Mesenchymal stem cell (in vitro differentiated cells and primary cell): ENCODE measurements around the gene TSPAN10.

Experiments
- DNase-seq: peaks from one replicate; pipeline ENCODE4 v3.0.0-alpha.2; 2013
- H2AFZ ChIP-seq: one replicate; pipeline ENCODE4 v1.6.1; 2013; ENCODE audit warnings: low read depth, mild to moderate bottlenecking, control low read depth, inconsistent platforms, low read length, moderate library complexity
- H2AK5ac ChIP-seq: 2 replicates; pipeline ENCODE4 v1.6.1; 2013; ENCODE audit warnings: low read length, moderate library complexity, mild to moderate bottlenecking, inconsistent platforms; ENCODE audit not compliant: severe bottlenecking
- H2BK120ac ChIP-seq: one replicate; pipeline ENCODE4 v1.6.1; 2013; ENCODE audit warnings: low read depth, mild to moderate bottlenecking, inconsistent platforms, low read length, moderate library complexity
- H2BK12ac ChIP-seq, 2 experiments: one replicate each; pipeline ENCODE4 v1.6.1; 2013; ENCODE audit warnings: inconsistent platforms in 2 of 2, low read length in 2 of 2, mild to moderate bottlenecking in 2 of 2, moderate library complexity in 2 of 2, control low read depth in 1 of 2
- H2BK15ac ChIP-seq: one replicate; pipeline ENCODE4 v1.6.1; 2013; ENCODE audit warnings: mild to moderate bottlenecking, low read depth, inconsistent platforms; ENCODE audit not compliant: poor library complexity, severe bottlenecking
- H2BK5ac ChIP-seq: 2 replicates; pipeline ENCODE4 v1.6.1; 2013; ENCODE audit warnings: low read depth, mild to moderate bottlenecking, low read length, control low read depth, inconsistent platforms; ENCODE audit not compliant: poor library complexity, severe bottlenecking
- H3K14ac ChIP-seq, 2 experiments: one replicate each; pipeline ENCODE4 v1.6.1; 2013; ENCODE audit warnings: inconsistent platforms in 2 of 2, low read length in 2 of 2, control low read depth in 1 of 2, mild to moderate bottlenecking in 1 of 2, moderate library complexity in 1 of 2
- H3K18ac ChIP-seq, 2 experiments: one replicate each; pipeline ENCODE4 v1.6.1; 2013; ENCODE audit warnings: inconsistent platforms in 2 of 2, low read length in 2 of 2, control low read depth in 1 of 2, low read depth in 1 of 2, mild to moderate bottlenecking in 1 of 2
- H3K23ac ChIP-seq, 2 experiments: one replicate each; pipeline ENCODE4 v1.6.1; 2013; ENCODE audit warnings: inconsistent platforms in 2 of 2, low read length in 2 of 2, mild to moderate bottlenecking in 2 of 2, moderate library complexity in 2 of 2, control low read depth in 1 of 2
- H3K27ac ChIP-seq: 2 replicates; pipeline ENCODE4 v1.5.1; 2013; ENCODE audit warnings: mild to moderate bottlenecking, moderate library complexity, low read length, control low read depth, inconsistent platforms; ENCODE audit not compliant: poor library complexity, severe bottlenecking
- H3K27me3 ChIP-seq, 2 experiments: 2 replicates each; pipeline versions ENCODE4 v1.6.1 to v1.7.0; 2013; ENCODE audit warnings: low read length in 2 of 2, mild to moderate bottlenecking in 2 of 2, moderate library complexity in 2 of 2, control low read depth in 1 of 2, inconsistent platforms in 1 of 2; ENCODE audit not compliant: control insufficient read depth in 1 of 2, insufficient read depth in 1 of 2
- H3K36me3 ChIP-seq, 2 experiments: 2 replicates each; pipeline versions ENCODE4 v1.6.1 to v1.7.0; 2013; ENCODE audit warnings: low read length in 2 of 2, control low read depth in 1 of 2, inconsistent platforms in 1 of 2, low read depth in 1 of 2, mild to moderate bottlenecking in 1 of 2; ENCODE audit not compliant: insufficient read depth in 2 of 2, control insufficient read depth in 1 of 2
- H3K4ac ChIP-seq, 2 experiments: one replicate each; pipeline ENCODE4 v1.6.1; 2013; ENCODE audit warnings: inconsistent platforms in 2 of 2, low read length in 2 of 2, mild to moderate bottlenecking in 2 of 2, moderate library complexity in 2 of 2, control low read depth in 1 of 2, low read depth in 1 of 2
- H3K4me1 ChIP-seq: 2 replicates; pipeline ENCODE4 v1.6.1; 2013; ENCODE audit warnings: low read depth, low read length, control low read depth; ENCODE audit not compliant: control insufficient read depth, insufficient read depth
- H3K4me2 ChIP-seq: 2 replicates; pipeline ENCODE4 v1.6.1; 2013; ENCODE audit warnings: low read length, mild to moderate bottlenecking, inconsistent platforms; ENCODE audit not compliant: poor library complexity, severe bottlenecking
- H3K4me3 ChIP-seq, 2 experiments: 2 replicates each; pipeline versions ENCODE4 v1.5.1 to v1.7.0; 2013; ENCODE audit warnings: low read length in 2 of 2, mild to moderate bottlenecking in 2 of 2, control low read depth in 1 of 2, low read depth in 1 of 2; ENCODE audit not compliant: insufficient read depth in 1 of 2
- H3K79me1 ChIP-seq: replicated peaks from 2 replicates; pipeline ENCODE4 v1.6.1; 2013; ENCODE audit warnings: mild to moderate bottlenecking, control low read depth, low read length, inconsistent platforms; ENCODE audit not compliant: poor library complexity, severe bottlenecking
- H3K9ac ChIP-seq: 2 replicates; pipeline ENCODE4 v1.7.0; 2013; ENCODE audit warnings: mild to moderate bottlenecking, low read length, moderate library complexity
- H3K9me3 ChIP-seq: 2 replicates; pipeline ENCODE4 v1.7.0; 2013; ENCODE audit warnings: mild to moderate bottlenecking, low read length; ENCODE audit not compliant: control insufficient read depth
- H4K8ac ChIP-seq: one replicate; pipeline ENCODE4 v1.6.1; 2013; ENCODE audit warnings: inconsistent platforms, mild to moderate bottlenecking, low read length, moderate library complexity
- H4K91ac ChIP-seq: one replicate; pipeline ENCODE4 v1.6.1; 2013; ENCODE audit warnings: mild to moderate bottlenecking, low read length, inconsistent platforms
- WGBS: methylation state at CpG from one replicate; pipeline ENCODE4 v1.1.7; 2013; ENCODE audit warnings: mixed read lengths; 5-methylcytosine and 5-hydroxymethylcytosine counted together

TSPAN10 gene

DNA sequence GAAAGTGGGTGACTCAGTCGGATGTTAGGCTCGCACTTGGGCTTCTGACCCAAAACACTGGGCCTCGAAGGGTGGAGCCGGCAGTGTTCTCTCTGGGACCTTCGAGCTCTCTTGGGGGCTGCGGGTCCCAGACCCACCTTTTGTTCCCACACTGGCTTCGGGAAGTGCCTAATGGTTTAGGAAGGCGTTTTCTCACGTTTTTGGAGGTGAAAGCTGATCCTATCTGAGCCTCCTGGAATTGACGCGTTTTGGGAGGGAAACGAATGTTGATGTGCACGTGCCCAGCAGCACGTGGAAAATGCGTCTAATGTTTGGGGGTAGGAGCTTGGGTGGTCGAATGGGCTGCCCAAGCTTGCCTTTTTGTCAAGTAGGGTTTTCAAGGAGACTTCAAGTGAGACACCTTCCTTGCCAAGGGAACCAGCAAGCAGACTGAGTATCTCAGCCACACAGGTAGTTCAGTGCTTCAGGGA lies 47.5 kb downstream of the TSPAN10 start:
- peak overlapping the region; percentile 92 for H3K4me2 ChIP-seq
- WGBS, result 14% methylated on average over 16 of the region's 16 CpGs
- H3K79me1 ChIP-seq, result peaks cover 11% of the 10 kb centered on the region
- no peak overlapping the region for H3K14ac ChIP-seq
- H3K27me3 ChIP-seq, result no peaks in the 10 kb centered on the region
- H3K9me3 ChIP-seq, result no peaks in the 10 kb centered on the region
- H2BK5ac ChIP-seq, result no peak overlapping the region
- H2BK120ac ChIP-seq, result no peak overlapping the region
- peak; percentile 89 for DNase-seq
- H3K36me3 ChIP-seq, result peaks cover 49 to 54% of the 10 kb centered on the region in 2 experiments
- H3K4ac ChIP-seq, result peak overlapping the region; percentile 78 to 80
- peak overlapping the region; percentile 85 for H3K27ac ChIP-seq
- H3K9ac ChIP-seq, result peak overlapping the region; percentile 92
- H2AK5ac ChIP-seq, result peak overlapping the region; percentile 7
- no peak overlapping the region for H2BK12ac ChIP-seq
- peak overlapping the region; percentile 50 for H4K8ac ChIP-seq
- H4K91ac ChIP-seq, result no peak overlapping the region
- H2BK15ac ChIP-seq, result no peak overlapping the region
- H3K23ac ChIP-seq, result peak overlapping the region in 1 of 2 experiments; percentile 46
- no peak overlapping the region for H2AFZ ChIP-seq
- peaks cover 40% of the 10 kb centered on the region for H3K4me1 ChIP-seq
- peak overlapping the region; percentile 88 to 89 for H3K4me3 ChIP-seq
- peak overlapping the region; percentile 35 to 70 for H3K18ac ChIP-seq

DNA sequence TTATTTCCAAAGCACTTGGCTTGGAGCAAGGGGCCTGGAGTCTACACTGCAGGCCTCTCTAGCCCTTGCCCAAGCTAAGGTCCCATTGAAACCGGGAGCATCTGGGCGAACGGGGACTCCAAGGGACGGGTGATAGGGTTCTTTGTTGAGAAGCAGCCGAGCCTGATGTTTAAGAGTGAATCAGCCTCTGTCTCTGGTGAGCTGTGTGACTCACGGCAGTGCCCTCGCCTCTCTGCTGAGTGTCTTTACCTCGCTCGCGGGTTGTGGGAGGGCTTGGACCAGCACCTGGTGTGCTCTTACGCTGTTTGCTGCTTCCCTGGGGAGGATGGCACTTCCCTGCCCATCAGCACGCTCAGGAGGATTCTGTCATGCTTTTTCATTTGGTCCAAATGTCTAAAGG lies 48.1 kb downstream of the TSPAN10 start:
- peak overlapping the region in 1 of 2 experiments; percentile 18 for H3K23ac ChIP-seq
- no peak overlapping the region for H2BK12ac ChIP-seq
- H3K18ac ChIP-seq, result no peak overlapping the region
- H3K27ac ChIP-seq, result peak overlapping the region; percentile 85
- no peak overlapping the region for H2BK5ac ChIP-seq
- DNase-seq, result peak; percentile 84
- H3K4me1 ChIP-seq, result peaks cover 37% of the 10 kb centered on the region
- no peak overlapping the region for H2AK5ac ChIP-seq
- no peak overlapping the region for H3K14ac ChIP-seq
- peak overlapping the region; percentile 92 for H3K4me2 ChIP-seq
- no peak overlapping the region for H2BK15ac ChIP-seq
- WGBS, result 37% methylated on average over 12 of the region's 12 CpGs
- no peaks in the 10 kb centered on the region for H3K9me3 ChIP-seq
- no peaks in the 10 kb centered on the region for H3K27me3 ChIP-seq
- peaks cover 10% of the 10 kb centered on the region for H3K79me1 ChIP-seq
- peak overlapping the region; percentile 92 for H3K9ac ChIP-seq
- peaks cover 54 to 55% of the 10 kb centered on the region in 2 experiments for H3K36me3 ChIP-seq
- no peak overlapping the region for H2BK120ac ChIP-seq
- H4K91ac ChIP-seq, result peak overlapping the region; percentile 2
- H2AFZ ChIP-seq, result no peak overlapping the region
- H3K4ac ChIP-seq, result no peak overlapping the region
- peak overlapping the region; percentile 88 to 89 for H3K4me3 ChIP-seq
- no peak overlapping the region for H4K8ac ChIP-seq

DNA sequence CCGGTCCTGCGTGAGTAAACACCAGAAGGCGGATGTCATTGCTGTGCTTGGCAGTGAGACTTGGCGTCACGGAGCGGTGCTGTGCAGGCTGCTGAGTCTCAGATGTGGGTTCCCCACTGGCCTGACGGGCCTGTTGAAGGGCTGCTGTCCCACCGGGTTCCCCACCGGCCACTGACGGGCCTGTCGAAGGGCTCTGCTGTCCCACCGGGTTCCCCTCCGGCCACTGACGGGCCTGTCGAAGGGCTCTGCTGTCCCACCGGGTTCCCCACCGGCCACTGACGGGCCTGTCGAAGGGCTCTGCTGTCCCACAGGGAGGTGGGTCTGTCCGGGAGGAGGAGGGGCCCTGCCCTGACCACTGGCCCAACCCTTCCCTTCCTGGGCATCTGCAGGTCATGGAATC lies 49.6 kb downstream of the TSPAN10 start:
- no peak overlapping the region for H2AK5ac ChIP-seq
- DNase-seq, result no peak
- H3K14ac ChIP-seq, result no peak overlapping the region
- peaks cover 32% of the 10 kb centered on the region for H3K4me1 ChIP-seq
- H3K27me3 ChIP-seq, result no peaks in the 10 kb centered on the region
- H2BK12ac ChIP-seq, result no peak overlapping the region
- no peak overlapping the region for H4K8ac ChIP-seq
- no peak overlapping the region for H3K9ac ChIP-seq
- WGBS, result 96% methylated on average over 20 of the region's 20 CpGs
- H2AFZ ChIP-seq, result no peak overlapping the region
- H2BK120ac ChIP-seq, result no peak overlapping the region
- H3K79me1 ChIP-seq, result peaks cover 10% of the 10 kb centered on the region
- no peak overlapping the region for H4K91ac ChIP-seq
- H3K23ac ChIP-seq, result no peak overlapping the region
- H3K9me3 ChIP-seq, result no peaks in the 10 kb centered on the region
- no peak overlapping the region for H2BK15ac ChIP-seq
- H3K27ac ChIP-seq, result no peak overlapping the region
- H3K4me3 ChIP-seq, result no peak overlapping the region
- H3K4me2 ChIP-seq, result no peak overlapping the region
- H3K4ac ChIP-seq, result no peak overlapping the region
- peaks cover 61% of the 10 kb centered on the region in 2 experiments for H3K36me3 ChIP-seq
- no peak overlapping the region for H2BK5ac ChIP-seq
- H3K18ac ChIP-seq, result no peak overlapping the region

DNA sequence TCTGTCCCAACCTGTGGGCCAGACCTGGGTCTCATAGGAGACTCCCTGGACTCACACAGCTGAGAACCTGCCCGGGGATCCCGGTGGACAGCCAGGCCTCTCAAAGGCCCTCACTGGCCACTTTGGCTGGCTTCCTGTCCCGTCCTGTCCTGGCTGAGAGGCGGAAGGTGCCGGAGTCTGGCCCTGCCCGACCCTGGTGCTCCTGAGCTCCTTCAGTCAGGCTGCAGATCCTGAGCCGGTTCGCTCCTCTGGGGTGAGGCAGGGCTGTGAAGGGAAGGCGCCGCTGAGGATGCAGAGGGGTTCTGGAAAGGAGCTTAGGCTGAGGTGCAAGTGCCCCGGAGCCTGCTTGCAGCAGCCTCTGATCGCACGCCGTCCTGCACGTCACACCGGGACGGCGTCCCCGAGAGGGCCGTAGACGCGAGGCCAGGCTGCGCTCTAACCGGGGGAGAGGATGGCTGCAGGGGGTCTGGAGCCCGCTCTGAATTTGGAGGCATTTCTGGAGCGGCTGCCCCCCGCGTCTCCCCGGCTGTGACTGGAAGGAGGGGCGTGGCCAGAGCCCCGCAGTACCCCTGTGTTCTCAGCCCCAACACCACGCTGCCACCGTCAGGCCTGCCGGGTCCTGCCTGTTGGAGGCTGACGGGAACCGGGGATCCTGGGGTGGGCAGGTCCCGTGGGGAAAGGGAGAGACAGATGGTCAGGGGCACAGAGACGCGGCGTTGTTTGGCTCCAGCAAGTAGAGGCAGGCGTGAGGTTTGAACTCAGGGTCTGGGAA lies 51.0 kb downstream of the TSPAN10 start:
- H3K4ac ChIP-seq, result no peak overlapping the region
- no peak overlapping the region for H2AFZ ChIP-seq
- no peak overlapping the region for H3K9ac ChIP-seq
- H3K9me3 ChIP-seq, result no peaks in the 10 kb centered on the region
- H3K27ac ChIP-seq, result no peak overlapping the region
- H3K18ac ChIP-seq, result no peak overlapping the region
- H2AK5ac ChIP-seq, result no peak overlapping the region
- H3K23ac ChIP-seq, result no peak overlapping the region
- no peak overlapping the region for H3K4me3 ChIP-seq
- no peak overlapping the region for H2BK5ac ChIP-seq
- no peaks in the 10 kb centered on the region for H3K27me3 ChIP-seq
- H3K4me1 ChIP-seq, result peaks cover 22% of the 10 kb centered on the region
- no peak for DNase-seq
- no peak overlapping the region for H2BK15ac ChIP-seq
- 97% methylated on average over 41 of the region's 41 CpGs for WGBS
- no peak overlapping the region for H3K4me2 ChIP-seq
- no peak overlapping the region for H2BK12ac ChIP-seq
- H3K14ac ChIP-seq, result no peak overlapping the region
- H4K8ac ChIP-seq, result no peak overlapping the region
- peaks cover 73% of the 10 kb centered on the region in 2 experiments for H3K36me3 ChIP-seq
- peaks cover 18% of the 10 kb centered on the region for H3K79me1 ChIP-seq
- no peak overlapping the region for H4K91ac ChIP-seq
- H2BK120ac ChIP-seq, result no peak overlapping the region
